T-cell (primary cell): ENCODE data around the gene TRIM9. TPM values are rescaled to one million over a fixed set of nuclear protein-coding genes. Genes with fewer than 3 reads are reported as not detected.

Source experiments
- ATAC-seq, 4 experiments: fragments of 200-7000 bp in 3 of 4; fragments of 150-1000 bp in 1 of 4; cut with Tn5 transposase; replicated peaks in 1 of 4; 1 replicate in 3 of 4; 2 replicates in 1 of 4; pipeline ENCODE4 v1.10.0; 2021; ENCODE audit warnings: moderate library complexity in 3 of 4, mild to moderate bottlenecking in 2 of 4, moderate number of reproducible peaks in 1 of 4
- CTCF ChIA-PET, 2 donors: fragments of 300-600 bp; sonication (Branson Sonifier 250); formaldehyde crosslinking; loops; one replicate each; lab custom pipeline; 2022; ENCODE audit warnings: antibody characterized with exemption in 2 of 2; lab: Charles Lee
- POLR2A ChIA-PET, 2 donors: fragments of 300-600 bp; sonication (Branson Sonifier 250); formaldehyde crosslinking; loops; one replicate each; lab custom pipeline; 2022; ENCODE audit warnings: antibody characterized with exemption in 2 of 2; lab: Charles Lee
- DNase-seq, 35 experiments: peaks; one replicate each; pipeline versions ENCODE4 v3.0.0 to v3.0.0-alpha.2; 2013 to 2023
- H3K27ac ChIP-seq: one replicate; pipeline ENCODE4 v1.5.1; 2013; ENCODE audit warnings: low read length
- H3K27me3 ChIP-seq, 2 experiments: replicated peaks in 1 of 2; 1 replicate in 1 of 2; 2 replicates in 1 of 2; pipeline versions ENCODE4 v1.6.1 to v1.7.0; 2013; ENCODE audit warnings: low read length in 1 of 2, mixed read lengths in 1 of 2; ENCODE audit not compliant: control insufficient read depth in 2 of 2, insufficient read depth in 2 of 2; ENCODE audit errors: extremely low read depth in 1 of 2
- H3K36me3 ChIP-seq, 2 donors: 1 replicate in 1 of 2; 2 replicates in 1 of 2; pipeline versions ENCODE4 v1.6.1 to v1.7.0; 2013; ENCODE audit warnings: low read length in 1 of 2; ENCODE audit not compliant: control insufficient read depth in 2 of 2, insufficient read depth in 1 of 2; ENCODE audit errors: extremely low read depth in 1 of 2
- H3K4me1 ChIP-seq, 2 experiments: 1 replicate in 1 of 2; 2 replicates in 1 of 2; pipeline versions ENCODE4 v1.6.1 to v1.7.0; 2013; ENCODE audit warnings: low read length in 2 of 2, mixed read lengths in 1 of 2; ENCODE audit not compliant: insufficient read depth in 2 of 2, control insufficient read depth in 1 of 2; ENCODE audit errors: extremely low read depth in 1 of 2
- H3K4me3 ChIP-seq, 2 donors: 1 replicate in 1 of 2; 2 replicates in 1 of 2; pipeline versions ENCODE4 v1.5.1 to v1.7.0; 2013; ENCODE audit warnings: mild to moderate bottlenecking in 2 of 2, low read length in 1 of 2, moderate library complexity in 1 of 2; ENCODE audit not compliant: control insufficient read depth in 1 of 2; ENCODE audit errors: extremely low read depth in 1 of 2
- H3K9me3 ChIP-seq: 2 replicates; pipeline ENCODE4 v1.7.0; 2013
- H3K27ac Mint-ChIP-seq, 2 donors: one replicate each; pipeline ENCODE4 v1.8.0; 2020 to 2021; ENCODE audit warnings: mild to moderate bottlenecking in 2 of 2, mixed read lengths in 2 of 2
- H3K27me3 Mint-ChIP-seq, 2 donors: one replicate each; pipeline ENCODE4 v1.8.0; 2021 to 2022; ENCODE audit warnings: mixed read lengths in 2 of 2
- H3K36me3 Mint-ChIP-seq: one replicate; pipeline ENCODE4 v1.8.0; 2021; ENCODE audit warnings: mixed read lengths
- H3K4me1 Mint-ChIP-seq, 3 donors: one replicate each; pipeline ENCODE4 v1.8.0; 2020 to 2022; ENCODE audit warnings: mixed read lengths in 3 of 3, mild to moderate bottlenecking in 1 of 3
- H3K4me3 Mint-ChIP-seq, 3 donors: one replicate each; pipeline ENCODE4 v1.8.0; 2020 to 2022; ENCODE audit warnings: mild to moderate bottlenecking in 3 of 3, mixed read lengths in 3 of 3, moderate library complexity in 3 of 3
- H3K9me3 Mint-ChIP-seq, 3 donors: one replicate each; pipeline ENCODE4 v1.8.0; 2020 to 2022; ENCODE audit warnings: mixed read lengths in 3 of 3
- WGBS: methylation state at CpG from one replicate; pipeline ENCODE4 v1.1.5; 2013; ENCODE audit warnings: missing lambda C conversion rate; ENCODE audit not compliant: insufficient coverage; 5-methylcytosine and 5-hydroxymethylcytosine counted together
- total RNA-seq, 35 experiments: library from RNA in 6 of 35; stranded (reverse) in 6 of 35; fragments of 120-200 nt in 1 of 35; gene quantifications; one replicate each; pipeline versions ENCODE4 v1.2.1 to v1.2.4 and lab custom pipeline; 2013 to 2026

The TRIM9 gene
- total RNA-seq, 5 donors from 2014 or later (not counting 1 experiment from before 2014, with no cell fraction given): 0.30 to 1.3 (median 0.88) TPM

GRCh38 chr14:50977863-50978528, 116.9 kb downstream of the TRIM9 start:
- H3K27me3 ChIP-seq: peaks cover 0 to 8% of the 10 kb centered on the region in 2 experiments
- H3K27ac ChIP-seq: no peak overlapping the region
- Mint-ChIP-seq H3K27ac (no peak overlapping the region), H3K9me3 (no peaks in the 10 kb centered on the region), H3K4me1 (no peaks in the 10 kb centered on the region), H3K36me3 (no peaks in the 10 kb centered on the region), H3K27me3 (peaks cover 3 to 14% of the 10 kb centered on the region in 2 donors), H3K4me3 (no peak overlapping the region)
- H3K36me3 ChIP-seq: no peaks in the 10 kb centered on the region
- DNase-seq (no peak), ATAC-seq (no peak)
- no peaks in the 10 kb centered on the region for H3K9me3 ChIP-seq
- CTCF ChIA-PET: no interaction called here
- H3K4me1 ChIP-seq: no peaks in the 10 kb centered on the region
- POLR2A ChIA-PET: no interaction called here
- no peak overlapping the region for H3K4me3 ChIP-seq
- WGBS: 75% methylated on average over 2 of the region's 3 CpGs

GRCh38 chr14:50974118-50974517, 120.8 kb downstream of the TRIM9 start:
- ChIA-PET POLR2A (interaction anchor here in 1 of 2 donors (0.5 kb wide), 1 partner anchor 369 kb away, joined by 3 read pairs; no protein-coding TSS in a partner anchor), CTCF (no interaction called here)
- Mint-ChIP-seq H3K36me3 (no peaks in the 10 kb centered on the region), H3K4me1 (no peaks in the 10 kb centered on the region), H3K27ac (no peak overlapping the region), H3K9me3 (no peaks in the 10 kb centered on the region), H3K4me3 (no peak overlapping the region), H3K27me3 (peaks cover 10 to 13% of the 10 kb centered on the region in 2 donors)
- Histone ChIP-seq H3K27ac (no peak overlapping the region), H3K9me3 (no peaks in the 10 kb centered on the region), H3K36me3 (no peaks in the 10 kb centered on the region), H3K27me3 (peaks cover 0 to 12% of the 10 kb centered on the region in 2 experiments), H3K4me3 (no peak overlapping the region), H3K4me1 (no peaks in the 10 kb centered on the region)
- no peak for DNase-seq
- 65% methylated on average over 3 of the region's 5 CpGs for WGBS
- ATAC-seq: no peak

GRCh38 chr14:50972734-50973133, 122.2 kb downstream of the TRIM9 start:
- Mint-ChIP-seq H3K27me3 (peaks cover 4 to 11% of the 10 kb centered on the region in 2 donors), H3K36me3 (no peaks in the 10 kb centered on the region), H3K27ac (no peak overlapping the region), H3K9me3 (no peaks in the 10 kb centered on the region), H3K4me3 (no peak overlapping the region), H3K4me1 (no peaks in the 10 kb centered on the region)
- 97% methylated on average over 11 of the region's 11 CpGs for WGBS
- DNase-seq: no peak
- Histone ChIP-seq H3K4me1 (no peaks in the 10 kb centered on the region), H3K27ac (no peak overlapping the region), H3K36me3 (no peaks in the 10 kb centered on the region), H3K4me3 (no peak overlapping the region), H3K9me3 (no peaks in the 10 kb centered on the region), H3K27me3 (peaks cover 0 to 10% of the 10 kb centered on the region in 2 experiments)
- ChIA-PET POLR2A (interaction anchor here in 1 of 2 donors (0.6 kb wide), 1 partner anchor 35 kb away, joined by 3 read pairs; no protein-coding TSS in a partner anchor), CTCF (no interaction called here)
- no peak for ATAC-seq

- Histone ChIP-seq H3K36me3 (no peaks in the 10 kb centered on the region), H3K27me3 (peaks cover 0 to 10% of the 10 kb centered on the region in 2 experiments), H3K9me3 (no peaks in the 10 kb centered on the region), H3K4me1 (no peaks in the 10 kb centered on the region), H3K27ac (no peak overlapping the region), H3K4me3 (no peak overlapping the region)
- no peaks in the 10 kb centered on the region for H3K4me1 Mint-ChIP-seq
- H3K36me3 Mint-ChIP-seq: no peaks in the 10 kb centered on the region
- whole genome bisulfite sequencing: 100% methylated on average over 2 of the region's 6 CpGs
- ChIA-PET POLR2A (interaction anchor here in 1 of 2 donors (0.5 kb wide), 1 partner anchor 322 kb away, joined by 5 read pairs; no protein-coding TSS in a partner anchor), CTCF (no interaction called here)
- no peaks in the 10 kb centered on the region for H3K9me3 Mint-ChIP-seq
- no peak overlapping the region for H3K27ac Mint-ChIP-seq
- ATAC-seq: no peak
- H3K4me3 Mint-ChIP-seq: no peak overlapping the region
- H3K27me3 Mint-ChIP-seq: peaks cover 4 to 11% of the 10 kb centered on the region in 2 donors
- no peak for DNase-seq
Measured at GRCh38 chr14:50970886-50971781, 123.8 kb downstream of the TRIM9 start.

- ATAC-seq (no peak), DNase-seq (no peak)
- Mint-ChIP-seq H3K4me3 (no peak overlapping the region), H3K9me3 (no peaks in the 10 kb centered on the region), H3K27ac (no peak overlapping the region), H3K4me1 (no peaks in the 10 kb centered on the region), H3K36me3 (no peaks in the 10 kb centered on the region), H3K27me3 (peaks cover 8 to 15% of the 10 kb centered on the region in 2 donors)
- no CpG with 5 or more reads among the region's 2 CpGs for WGBS
- POLR2A ChIA-PET: interaction anchor here in 1 of 2 donors (0.7 kb wide), 1 partner anchor 14 kb away, joined by 4 read pairs; no protein-coding TSS in a partner anchor
- Histone ChIP-seq H3K27me3 (peaks cover 0 to 7% of the 10 kb centered on the region in 2 experiments), H3K4me3 (no peak overlapping the region), H3K36me3 (no peaks in the 10 kb centered on the region), H3K27ac (no peak overlapping the region), H3K4me1 (no peaks in the 10 kb centered on the region), H3K9me3 (no peaks in the 10 kb centered on the region)
- CTCF ChIA-PET: interaction anchor here in 1 of 2 donors (0.7 kb wide), 2 partner anchors 71 to 1361 kb away, joined by 8 read pairs; no protein-coding TSS in a partner anchor
Measured at GRCh38 chr14:50967790-50968189, 127.1 kb downstream of the TRIM9 start.

GRCh38 chr14:50967103-50967502, 127.8 kb downstream of the TRIM9 start:
- POLR2A ChIA-PET: no interaction called here
- H3K27me3 ChIP-seq: peaks cover 0 to 5% of the 10 kb centered on the region in 2 experiments
- Mint-ChIP-seq H3K4me3 (no peak overlapping the region), H3K4me1 (no peaks in the 10 kb centered on the region), H3K27ac (no peak overlapping the region), H3K9me3 (no peaks in the 10 kb centered on the region), H3K36me3 (no peaks in the 10 kb centered on the region), H3K27me3 (peaks cover 8 to 10% of the 10 kb centered on the region in 2 donors)
- no peak overlapping the region for H3K4me3 ChIP-seq
- no CpG with 5 or more reads among the region's 3 CpGs for WGBS
- no peak for ATAC-seq
- CTCF ChIA-PET: interaction anchor here in 1 of 2 donors (0.7 kb wide), 2 partner anchors 71 to 1360 kb away, joined by 8 read pairs; no protein-coding TSS in a partner anchor
- no peak for DNase-seq
- H3K4me1 ChIP-seq: no peaks in the 10 kb centered on the region
- no peaks in the 10 kb centered on the region for H3K9me3 ChIP-seq
- no peak overlapping the region for H3K27ac ChIP-seq
- no peaks in the 10 kb centered on the region for H3K36me3 ChIP-seq
